Measurements from ENCODE around the gene ATP10A. TPM values are rescaled to one million over a fixed set of nuclear protein-coding genes. Genes with fewer than 3 reads are reported as not detected.

ATP10A gene
- total RNA-seq, 1 donor from 2014 or later = 7.6 TPM

DNA sequence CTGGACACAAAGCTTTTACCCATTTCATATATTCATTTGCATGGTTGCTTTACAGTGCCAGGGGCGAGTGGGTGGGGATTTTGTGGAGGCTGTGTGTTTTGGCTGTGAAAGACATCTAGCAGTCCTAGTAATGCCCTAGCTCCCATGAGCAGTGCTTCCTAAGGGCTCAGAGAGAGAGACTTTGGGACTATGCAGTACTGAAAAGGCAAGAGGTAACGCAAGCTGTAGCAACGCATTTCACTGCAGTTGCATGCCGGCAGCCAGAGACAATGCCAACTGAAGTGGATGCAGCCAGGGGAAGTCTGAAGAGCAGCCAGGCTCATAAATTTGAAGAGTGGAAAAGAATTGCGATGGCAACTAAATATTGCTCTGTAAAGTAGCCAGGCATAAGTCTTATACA, 27.4 kb upstream of the ATP10A start:
- Histone ChIP-seq H3K27me3 (ENCODE audit: control insufficient read depth, insufficient read depth, low read length) (no peaks in the 10 kb centered on the region), H3K36me3 (ENCODE audit: control insufficient read depth, insufficient read depth, low read length) (no peaks in the 10 kb centered on the region), H3K4me3 (ENCODE audit: low read depth, low read length) (no peak overlapping the region)
- DNase-seq (ENCODE audit: low read depth) = no peak
- no peak for TF ChIP-seq CTCF (IDR thresholded peaks at IDR 0.05; ENCODE audit: insufficient read depth, low read length, poor library complexity, severe bottlenecking)

DNA sequence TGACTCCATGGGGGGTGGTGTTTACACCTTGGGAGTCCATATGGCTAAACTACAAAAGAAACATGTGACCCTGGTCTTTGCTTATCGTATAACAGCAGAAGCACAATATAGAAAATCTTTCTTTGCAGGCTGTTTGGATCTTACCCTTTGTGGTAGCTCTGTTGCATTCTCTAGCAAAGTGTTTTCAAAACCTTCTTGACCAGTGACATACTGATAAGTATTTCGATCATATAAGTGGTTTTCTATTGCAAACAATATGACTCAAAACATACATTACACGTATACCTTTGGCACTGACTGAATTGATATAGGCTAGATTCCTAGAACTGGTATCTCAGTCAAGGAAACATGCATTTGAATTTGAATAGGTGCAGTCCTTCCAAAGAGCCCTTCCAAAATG, 24.7 kb upstream of the ATP10A start:
- no peak for DNase-seq (ENCODE audit: low read depth)
- Histone ChIP-seq H3K4me3 (ENCODE audit: low read depth, low read length) (no peak overlapping the region), H3K36me3 (ENCODE audit: control insufficient read depth, insufficient read depth, low read length) (no peaks in the 10 kb centered on the region), H3K27me3 (ENCODE audit: control insufficient read depth, insufficient read depth, low read length) (no peaks in the 10 kb centered on the region)
- no peak for TF ChIP-seq CTCF (IDR thresholded peaks at IDR 0.05; ENCODE audit: insufficient read depth, low read length, poor library complexity, severe bottlenecking)

- H3K27me3 ChIP-seq (ENCODE audit: control insufficient read depth, insufficient read depth, low read length) = no peaks in the 10 kb centered on the region
- no peak for DNase-seq (ENCODE audit: low read depth)
- H3K4me3 ChIP-seq (ENCODE audit: low read depth, low read length) = no peak overlapping the region
- H3K36me3 ChIP-seq (ENCODE audit: control insufficient read depth, insufficient read depth, low read length) = no peaks in the 10 kb centered on the region
- TF ChIP-seq CTCF (IDR thresholded peaks at IDR 0.05; ENCODE audit: insufficient read depth, low read length, poor library complexity, severe bottlenecking) = no peak
These were observed 23.5 kb upstream of the ATP10A start for GRCh38 chr15:25886498-25887140.

DNA sequence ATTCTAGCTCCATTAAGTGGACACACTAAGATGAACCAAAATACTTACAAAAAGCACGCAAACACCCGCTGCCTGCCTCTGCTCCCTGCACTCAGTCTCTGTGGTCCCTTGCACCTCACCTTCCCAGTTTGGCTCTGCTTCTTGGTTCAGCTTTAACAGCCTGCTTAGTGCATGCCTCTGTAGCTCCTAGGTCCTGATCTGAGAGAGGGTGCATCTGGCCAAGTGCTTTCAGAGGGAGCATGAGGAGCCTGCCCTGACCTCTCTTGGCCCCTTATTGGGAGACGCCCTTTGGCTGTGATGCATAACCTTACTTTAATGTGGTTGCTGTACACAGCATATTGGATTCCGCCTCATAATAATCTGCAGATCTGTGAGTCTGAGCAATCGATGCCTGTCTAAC, 21.2 kb upstream of the ATP10A start:
- Histone ChIP-seq H3K36me3 (ENCODE audit: control insufficient read depth, insufficient read depth, low read length) (no peaks in the 10 kb centered on the region), H3K27me3 (ENCODE audit: control insufficient read depth, insufficient read depth, low read length) (no peaks in the 10 kb centered on the region), H3K4me3 (ENCODE audit: low read depth, low read length) (no peak overlapping the region)
- TF ChIP-seq CTCF (IDR thresholded peaks at IDR 0.05; ENCODE audit: insufficient read depth, low read length, poor library complexity, severe bottlenecking) = no peak
- DNase-seq (ENCODE audit: low read depth) = no peak

GRCh38 chr15:25883463-25884259, 20.5 kb upstream of the ATP10A start:
- no peaks in the 10 kb centered on the region for H3K36me3 ChIP-seq (ENCODE audit: control insufficient read depth, insufficient read depth, low read length)
- no peaks in the 10 kb centered on the region for H3K27me3 ChIP-seq (ENCODE audit: control insufficient read depth, insufficient read depth, low read length)
- no peak for TF ChIP-seq CTCF (IDR thresholded peaks at IDR 0.05; ENCODE audit: insufficient read depth, low read length, poor library complexity, severe bottlenecking)
- peak; percentile 91 for DNase-seq (ENCODE audit: low read depth)
- no peak overlapping the region for H3K4me3 ChIP-seq (ENCODE audit: low read depth, low read length)

All from kidney epithelial cell (primary cell).